Ascending aorta (tissue), 2 donors: Measurements from ENCODE around the gene DYSF. TPM values are rescaled to one million over a fixed set of nuclear protein-coding genes. Genes with fewer than 3 reads are reported as not detected.

ENCODE experiments used
- DNase-seq, 2 donors: peaks; one replicate each; pipeline ENCODE4 v3.0.0-alpha.2; 2019; ENCODE audit warnings: low spot score in 2 of 2
- H3K27ac ChIP-seq, 2 donors: fragments of 200-600 bp; sonication (generic); one replicate each; pipeline ENCODE4 v1.5.1; 2016 to 2017; ENCODE audit warnings: mild to moderate bottlenecking in 1 of 2
- H3K27me3 ChIP-seq: fragments of 200-600 bp; sonication (generic); one replicate; pipeline ENCODE4 v1.5.1; 2017
- H3K36me3 ChIP-seq, 2 donors: fragments of 200-600 bp; sonication (generic); one replicate each; pipeline ENCODE4 v1.5.1; 2016
- H3K4me1 ChIP-seq, 2 donors: fragments of 200-600 bp; sonication (generic); one replicate each; pipeline ENCODE4 v1.5.1; 2016 to 2017; ENCODE audit warnings: mild to moderate bottlenecking in 1 of 2
- H3K4me3 ChIP-seq, 2 donors: fragments of 200-600 bp; sonication (generic); one replicate each; pipeline ENCODE4 v1.5.1; 2016 to 2017; ENCODE audit warnings: mild to moderate bottlenecking in 1 of 2
- H3K9me3 ChIP-seq, 2 donors: fragments of 200-600 bp; sonication (generic); one replicate each; pipeline ENCODE4 v1.5.1; 2016
- intact Hi-C: fragments of 100-400 bp; cut with DNase I; formaldehyde crosslinking; loops from one replicate; pipeline ENCODE4 v1.15.1; 2023
- total RNA-seq: library from RNA; depleted of rRNA; stranded (reverse); fragments of >200 nt; gene quantifications from one replicate; pipeline ENCODE4 v1.1.0, GENCODE V29; 2016
- TF ChIP-seq, protein P1 (sequence below), 3 experiments: fragments of 200-600 bp in 2 of 3; fragments of 450-650 bp in 1 of 3; sonication (generic) in 2 of 3; IDR thresholded peaks; one replicate each; pipeline ENCODE4 v1.5.1; 2016 to 2019; ENCODE audit warnings: antibody characterized with exemption in 3 of 3, mild to moderate bottlenecking in 1 of 3, moderate library complexity in 1 of 3

The DYSF gene
- total RNA-seq, 1 donor from 2014 or later, result 58.3 TPM

DNA sequence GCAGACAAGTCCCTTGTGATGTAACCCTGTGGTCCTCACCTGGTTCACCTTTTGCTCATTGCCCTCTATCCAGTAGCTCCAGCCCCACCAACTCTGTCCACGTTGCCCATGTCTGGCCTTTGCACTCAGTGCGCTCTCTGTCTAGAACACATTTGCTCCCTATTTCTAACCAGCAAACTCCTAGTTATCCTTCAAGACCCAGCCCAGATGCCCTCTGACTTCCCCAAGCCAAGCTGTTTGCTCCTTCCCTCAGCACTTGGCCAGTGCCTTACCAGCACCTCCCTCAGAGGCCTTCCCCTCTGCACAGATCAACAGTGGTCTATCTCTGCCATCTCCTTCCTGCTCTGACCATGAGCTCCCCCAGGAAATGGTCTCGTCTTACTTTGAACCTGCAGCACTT is 137.7 kb downstream of the DYSF start:
- H3K9me3 ChIP-seq, result no peaks in the 10 kb centered on the region
- H3K27me3 ChIP-seq, result no peaks in the 10 kb centered on the region
- H3K4me3 ChIP-seq, result no peak overlapping the region
- no peaks in the 10 kb centered on the region for H3K36me3 ChIP-seq
- no peak for DNase-seq
- H3K4me1 ChIP-seq, result peaks cover 0 to 3% of the 10 kb centered on the region in 2 donors
- intact Hi-C loops, result no loop called here
- H3K27ac ChIP-seq, result no peak overlapping the region
- TF ChIP-seq, protein P1, sequence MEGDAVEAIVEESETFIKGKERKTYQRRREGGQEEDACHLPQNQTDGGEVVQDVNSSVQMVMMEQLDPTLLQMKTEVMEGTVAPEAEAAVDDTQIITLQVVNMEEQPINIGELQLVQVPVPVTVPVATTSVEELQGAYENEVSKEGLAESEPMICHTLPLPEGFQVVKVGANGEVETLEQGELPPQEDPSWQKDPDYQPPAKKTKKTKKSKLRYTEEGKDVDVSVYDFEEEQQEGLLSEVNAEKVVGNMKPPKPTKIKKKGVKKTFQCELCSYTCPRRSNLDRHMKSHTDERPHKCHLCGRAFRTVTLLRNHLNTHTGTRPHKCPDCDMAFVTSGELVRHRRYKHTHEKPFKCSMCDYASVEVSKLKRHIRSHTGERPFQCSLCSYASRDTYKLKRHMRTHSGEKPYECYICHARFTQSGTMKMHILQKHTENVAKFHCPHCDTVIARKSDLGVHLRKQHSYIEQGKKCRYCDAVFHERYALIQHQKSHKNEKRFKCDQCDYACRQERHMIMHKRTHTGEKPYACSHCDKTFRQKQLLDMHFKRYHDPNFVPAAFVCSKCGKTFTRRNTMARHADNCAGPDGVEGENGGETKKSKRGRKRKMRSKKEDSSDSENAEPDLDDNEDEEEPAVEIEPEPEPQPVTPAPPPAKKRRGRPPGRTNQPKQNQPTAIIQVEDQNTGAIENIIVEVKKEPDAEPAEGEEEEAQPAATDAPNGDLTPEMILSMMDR (IDR thresholded peaks at IDR 0.05), result no peak

DNA sequence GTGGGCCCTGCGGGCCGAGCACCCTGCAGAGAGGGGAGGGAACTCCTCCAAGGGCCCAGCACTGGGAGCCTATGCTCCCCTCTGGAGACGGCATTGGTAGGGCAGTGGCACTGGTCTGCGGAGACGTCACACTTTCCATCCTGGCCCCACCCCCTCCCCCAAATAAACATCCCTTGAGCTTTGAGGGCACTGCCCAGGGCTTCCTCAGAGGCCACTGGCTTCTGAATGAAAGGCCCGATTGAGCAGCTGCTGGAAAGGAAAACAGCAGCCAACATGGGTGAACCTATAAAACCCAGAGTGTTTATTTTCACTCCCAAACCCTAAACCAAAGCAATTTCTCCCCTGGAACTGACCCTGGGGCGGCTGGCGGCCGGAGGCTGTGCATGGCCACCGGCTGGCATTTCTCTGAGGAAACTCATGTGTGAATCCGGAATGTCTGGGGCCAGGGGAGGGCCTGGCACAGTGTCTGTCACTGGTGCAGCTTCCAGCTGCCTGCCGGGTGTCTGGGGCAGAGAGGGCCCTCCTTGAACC is 138.9 kb downstream of the DYSF start:
- DNase-seq, result no peak
- H3K27ac ChIP-seq, result no peak overlapping the region
- H3K27me3 ChIP-seq, result no peaks in the 10 kb centered on the region
- no peaks in the 10 kb centered on the region for H3K9me3 ChIP-seq
- H3K4me1 ChIP-seq, result peaks cover 0 to 3% of the 10 kb centered on the region in 2 donors
- H3K36me3 ChIP-seq, result no peaks in the 10 kb centered on the region
- TF ChIP-seq, protein P1 (IDR thresholded peaks at IDR 0.05), result no peak
- H3K4me3 ChIP-seq, result no peak overlapping the region
- intact Hi-C loops, result no loop called here

- Histone ChIP-seq H3K4me1 (peaks cover 0 to 3% of the 10 kb centered on the region in 2 donors), H3K27ac (no peak overlapping the region), H3K4me3 (no peak overlapping the region), H3K36me3 (no peaks in the 10 kb centered on the region), H3K27me3 (no peaks in the 10 kb centered on the region), H3K9me3 (no peaks in the 10 kb centered on the region)
- TF ChIP-seq, protein P1 (IDR thresholded peaks at IDR 0.05), result no peak
- no peak for DNase-seq
- intact Hi-C loops, result no loop called here
Observed at GRCh38 chr2:71595569-71595968, 142.2 kb downstream of the DYSF start.

DNA sequence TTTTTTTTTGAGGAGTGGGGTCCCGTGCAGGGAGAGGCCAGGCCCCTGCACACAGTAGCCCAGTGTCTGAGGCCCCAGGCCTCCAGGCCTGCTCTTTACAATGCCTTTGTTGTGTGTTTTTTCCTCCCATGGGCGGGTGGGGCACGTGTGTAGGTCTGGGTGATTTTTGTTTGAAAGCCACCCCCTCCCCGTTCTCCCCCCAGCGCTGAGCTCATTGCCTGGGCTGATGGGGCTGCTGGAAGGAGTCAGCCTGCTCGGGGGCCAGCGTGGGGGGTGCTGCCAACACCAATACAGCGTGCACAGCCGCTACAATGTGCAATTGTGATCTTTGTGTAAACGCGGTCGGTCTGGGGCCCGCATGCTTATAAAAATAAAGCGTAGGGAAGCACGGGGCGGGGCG is 142.7 kb downstream of the DYSF start:
- Histone ChIP-seq H3K27ac (no peak overlapping the region), H3K27me3 (no peaks in the 10 kb centered on the region), H3K4me3 (peak overlapping the region in 1 of 2 donors; percentile 20), H3K9me3 (no peaks in the 10 kb centered on the region), H3K4me1 (peaks cover 0 to 3% of the 10 kb centered on the region in 2 donors), H3K36me3 (no peaks in the 10 kb centered on the region)
- DNase-seq, result no peak
- intact Hi-C loops, result no loop called here
- TF ChIP-seq, protein P1 (IDR thresholded peaks at IDR 0.05), result no peak

- H3K27me3 ChIP-seq, result no peaks in the 10 kb centered on the region
- no peaks in the 10 kb centered on the region for H3K9me3 ChIP-seq
- TF ChIP-seq, protein P1 (IDR thresholded peaks at IDR 0.05), result no peak
- no peak for DNase-seq
- intact Hi-C loops, result no loop called here
- H3K4me3 ChIP-seq, result no peak overlapping the region
- no peak overlapping the region for H3K27ac ChIP-seq
- peaks cover 0 to 3% of the 10 kb centered on the region in 2 donors for H3K4me1 ChIP-seq
- H3K36me3 ChIP-seq, result no peaks in the 10 kb centered on the region
Observed at GRCh38 chr2:71597756-71598155, 144.4 kb downstream of the DYSF start.

DNA sequence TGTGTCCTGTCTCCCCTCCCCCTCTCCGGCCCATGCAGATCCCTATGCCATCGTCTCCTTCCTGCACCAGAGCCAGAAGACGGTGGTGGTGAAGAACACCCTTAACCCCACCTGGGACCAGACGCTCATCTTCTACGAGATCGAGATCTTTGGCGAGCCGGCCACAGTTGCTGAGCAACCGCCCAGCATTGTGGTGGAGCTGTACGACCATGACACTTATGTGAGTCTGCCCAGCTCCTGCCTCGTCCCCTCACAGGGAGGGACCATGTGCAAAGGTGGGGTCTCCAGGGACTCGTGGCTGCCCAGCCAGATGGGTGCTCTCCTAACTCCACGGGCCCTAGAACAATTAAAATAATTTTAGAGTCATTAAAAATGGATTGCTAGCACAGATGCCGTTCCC is 145.2 kb downstream of the DYSF start:
- Histone ChIP-seq H3K27me3 (no peaks in the 10 kb centered on the region), H3K36me3 (no peaks in the 10 kb centered on the region), H3K4me1 (peaks cover 0 to 3% of the 10 kb centered on the region in 2 donors), H3K27ac (no peak overlapping the region), H3K9me3 (no peaks in the 10 kb centered on the region), H3K4me3 (no peak overlapping the region)
- DNase-seq, result no peak
- intact Hi-C loops, result no loop called here
- TF ChIP-seq, protein P1 (IDR thresholded peaks at IDR 0.05), result no peak
